Activated effector memory CD4-positive, alpha-beta T cell treated with Interleukin-2 at 50 U/mL for 16 hours (primary cell): ENCODE results near the gene PRKD2.
A peak's percentile ranks its signal among the peaks of the same experiment; 100 is the strongest.
"Not testable (repeated sequence)": the region's sequence is repeated elsewhere in the genome, so short reads cannot be mapped to it uniquely, and the experiment has no call there.

Experiments
- DNase-seq: peaks from one replicate; pipeline ENCODE4 v3.0.0-alpha.2; 2020

Gene PRKD2

DNA sequence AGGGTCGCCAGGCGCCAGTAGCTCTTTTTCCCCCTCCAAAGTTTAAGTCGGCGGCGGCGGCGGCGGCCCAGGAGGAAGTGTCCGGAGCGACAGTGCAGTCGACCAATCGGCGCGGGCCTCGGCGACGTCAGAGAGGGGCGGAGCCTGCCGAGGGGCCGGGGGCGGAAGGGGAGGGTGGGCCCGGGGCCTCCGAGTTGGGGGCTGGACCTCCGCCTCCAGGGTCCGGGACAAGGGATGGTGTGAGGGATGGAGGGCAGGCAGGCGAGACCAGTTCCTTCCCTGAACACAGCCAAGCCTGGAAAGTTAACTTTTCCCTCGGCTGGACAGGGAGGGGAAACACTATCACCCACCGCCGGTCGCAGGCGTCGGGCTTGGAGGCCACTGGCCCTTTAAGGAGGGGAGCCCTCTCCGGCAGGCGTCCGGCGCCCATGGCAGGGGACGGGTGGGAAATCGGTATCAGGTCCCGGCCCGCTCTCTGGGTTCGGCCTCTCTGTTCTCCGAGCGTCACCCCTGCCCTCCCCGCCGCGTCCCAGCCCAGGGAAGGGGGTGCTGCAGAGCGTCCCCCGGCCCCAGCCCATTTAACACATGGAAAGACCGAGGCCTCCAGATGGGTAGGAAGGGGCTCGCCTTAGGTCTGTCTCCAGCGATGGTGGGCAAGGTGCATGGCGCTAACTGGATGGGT is at the start of gene PRKD2:
Gene PRKD2 (minus strand): TSS at position 81 of the 682 bp plus-strand sequence. CDS start 744 bp downstream, outside the sequence.
- peak; percentile 78 for DNase-seq

- no peak for DNase-seq
Measured at GRCh38 chr19:46764817-46765291, 47.9 kb upstream of the PRKD2 start.

DNA sequence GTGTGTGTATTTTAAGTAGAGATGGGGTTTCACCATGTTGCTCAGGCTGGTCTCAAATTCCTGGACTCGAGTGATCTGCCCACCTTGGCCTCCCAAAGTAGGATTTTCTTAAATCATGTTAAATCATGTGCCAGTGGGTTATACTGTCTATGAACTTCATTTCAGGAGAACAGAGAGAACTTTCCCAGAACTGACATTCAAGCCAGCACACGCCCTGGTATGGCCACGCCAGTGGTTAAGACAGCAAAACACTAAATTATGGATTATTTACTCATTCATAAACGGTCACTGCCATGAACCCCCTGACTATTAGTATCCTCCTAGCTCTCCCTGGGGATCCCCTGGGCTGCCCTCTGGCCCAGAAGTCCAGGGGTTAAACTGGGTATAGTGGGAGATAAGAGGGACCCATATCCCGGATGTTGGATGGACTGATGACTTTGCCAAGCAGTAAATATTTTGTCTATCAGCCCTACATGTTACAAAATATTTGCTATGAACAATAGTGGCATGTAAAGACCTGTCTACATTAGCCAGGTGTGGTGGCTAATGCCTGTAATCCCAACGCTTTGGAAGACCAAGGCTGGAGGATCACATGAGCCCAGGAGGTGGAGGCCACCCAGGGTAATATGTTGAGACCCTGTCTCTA is 45.5 kb upstream of the PRKD2 start:
- no peak for DNase-seq

DNA sequence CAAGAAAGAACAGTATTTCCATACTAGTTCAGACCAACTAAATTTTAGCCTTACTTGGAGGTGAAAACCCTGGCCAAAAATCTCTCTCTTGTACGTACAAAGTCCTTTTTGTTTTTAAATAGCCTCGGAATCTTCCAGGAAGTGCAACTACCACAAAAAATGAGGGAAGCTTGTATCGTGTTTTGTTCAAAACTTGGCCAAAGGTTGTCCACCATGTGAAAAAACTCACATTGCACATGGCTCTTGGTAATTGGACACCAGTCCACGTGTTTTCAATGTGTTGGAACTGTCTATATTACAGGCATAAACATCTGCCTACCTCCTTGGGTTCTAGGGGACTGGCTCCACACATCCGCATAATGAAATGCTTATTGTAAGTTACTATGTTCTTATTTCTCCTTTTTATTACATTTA is 44.5 kb upstream of the PRKD2 start:
- no peak for DNase-seq

- DNase-seq, result not testable (repeated sequence)
Measured at GRCh38 chr19:46760897-46761296, 44.0 kb upstream of the PRKD2 start.

DNA sequence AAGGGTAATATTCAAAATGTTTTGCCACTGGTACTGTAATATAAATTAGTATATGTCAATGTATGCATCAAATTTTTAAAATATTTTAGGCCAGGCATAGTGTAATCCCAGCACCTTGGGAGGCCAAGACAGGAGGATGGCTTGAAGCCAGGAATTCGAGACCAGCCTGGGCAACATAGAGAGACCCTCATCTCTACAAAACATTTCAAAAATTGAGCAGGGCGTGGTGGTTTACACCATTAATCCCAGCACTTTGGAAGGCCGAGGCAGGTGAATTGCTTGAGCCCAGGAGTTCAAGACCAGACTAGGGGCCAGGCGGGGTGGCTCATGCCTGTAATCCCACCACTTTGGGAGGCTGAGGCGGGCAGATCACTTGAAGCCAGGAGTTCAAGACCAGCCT is 43.4 kb upstream of the PRKD2 start:
- no peak for DNase-seq

DNA sequence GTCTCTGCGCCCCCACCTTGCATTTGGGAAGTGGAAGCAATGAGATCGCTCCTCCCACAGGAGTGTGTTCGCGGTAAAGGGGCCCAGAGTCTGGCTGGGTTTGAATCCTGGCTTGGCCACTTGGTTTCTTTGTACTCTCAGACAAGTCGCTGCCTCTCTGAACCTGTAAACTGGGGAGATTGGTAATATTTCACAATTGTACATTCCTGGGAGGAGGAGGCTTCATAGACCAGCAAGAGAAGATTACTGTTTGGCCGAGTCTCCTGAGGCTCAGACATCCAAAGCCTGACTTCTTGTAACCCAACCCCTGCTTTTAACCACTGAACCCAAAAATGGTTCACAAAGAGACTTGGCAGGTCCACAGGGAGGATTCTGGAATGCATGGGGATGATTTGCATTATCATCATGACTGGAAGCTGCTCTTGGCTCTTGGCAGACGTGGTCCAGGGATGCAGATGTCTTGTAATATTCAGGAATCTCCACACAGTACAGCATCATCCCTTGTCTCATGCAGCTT is 43.0 kb upstream of the PRKD2 start:
- no peak for DNase-seq

GRCh38 chr19:46759206-46759605 is 42.3 kb upstream of the PRKD2 start:
- DNase-seq, result no peak

DNA sequence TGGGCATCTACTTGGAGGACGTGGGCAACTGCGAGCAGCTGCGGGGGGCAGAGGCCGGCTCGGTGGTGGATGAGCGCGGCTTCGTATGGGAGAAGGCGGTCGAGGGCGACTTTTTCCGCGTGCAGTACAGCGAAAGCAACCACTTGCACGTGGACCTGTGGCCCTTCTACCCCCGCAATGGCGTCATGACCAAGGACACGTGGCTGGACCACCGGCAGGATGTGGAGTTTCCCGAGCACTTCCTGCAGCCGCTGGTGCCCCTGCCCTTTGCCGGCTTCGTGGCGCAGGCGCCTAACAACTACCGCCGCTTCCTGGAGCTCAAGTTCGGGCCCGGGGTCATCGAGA is 39.6 kb upstream of the PRKD2 start:
- DNase-seq, result no peak

DNA sequence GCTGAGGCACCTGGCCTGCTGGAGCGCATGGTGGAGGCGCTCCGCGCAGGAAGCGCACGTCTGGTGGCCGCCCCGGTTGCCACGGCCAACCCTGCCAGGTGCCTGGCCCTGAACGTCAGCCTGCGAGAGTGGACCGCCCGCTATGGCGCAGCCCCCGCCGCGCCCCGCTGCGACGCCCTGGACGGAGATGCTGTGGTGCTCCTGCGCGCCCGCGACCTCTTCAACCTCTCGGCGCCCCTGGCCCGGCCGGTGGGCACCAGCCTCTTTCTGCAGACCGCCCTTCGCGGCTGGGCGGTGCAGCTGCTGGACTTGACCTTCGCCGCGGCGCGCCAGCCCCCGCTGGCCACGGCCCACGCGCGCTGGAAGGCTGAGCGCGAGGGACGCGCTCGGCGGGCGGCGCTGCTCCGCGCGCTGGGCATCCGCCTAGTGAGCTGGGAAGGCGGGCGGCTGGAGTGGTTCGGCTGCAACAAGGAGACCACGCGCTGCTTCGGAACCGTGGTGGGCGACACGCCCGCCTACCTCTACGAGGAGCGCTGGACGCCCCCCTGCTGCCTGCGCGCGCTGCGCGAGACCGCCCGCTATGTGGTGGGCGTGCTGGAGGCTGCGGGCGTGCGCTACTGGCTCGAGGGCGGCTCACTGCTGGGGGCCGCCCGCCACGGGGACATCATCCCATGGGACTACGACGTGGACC is 39.1 kb upstream of the PRKD2 start:
- no peak for DNase-seq

GRCh38 chr19:46755077-46755852 is 38.4 kb upstream of the PRKD2 start:
- DNase-seq, result no peak

GRCh38 chr19:46753420-46754155 is 36.7 kb upstream of the PRKD2 start:
- DNase-seq, result peak; percentile 58

DNA sequence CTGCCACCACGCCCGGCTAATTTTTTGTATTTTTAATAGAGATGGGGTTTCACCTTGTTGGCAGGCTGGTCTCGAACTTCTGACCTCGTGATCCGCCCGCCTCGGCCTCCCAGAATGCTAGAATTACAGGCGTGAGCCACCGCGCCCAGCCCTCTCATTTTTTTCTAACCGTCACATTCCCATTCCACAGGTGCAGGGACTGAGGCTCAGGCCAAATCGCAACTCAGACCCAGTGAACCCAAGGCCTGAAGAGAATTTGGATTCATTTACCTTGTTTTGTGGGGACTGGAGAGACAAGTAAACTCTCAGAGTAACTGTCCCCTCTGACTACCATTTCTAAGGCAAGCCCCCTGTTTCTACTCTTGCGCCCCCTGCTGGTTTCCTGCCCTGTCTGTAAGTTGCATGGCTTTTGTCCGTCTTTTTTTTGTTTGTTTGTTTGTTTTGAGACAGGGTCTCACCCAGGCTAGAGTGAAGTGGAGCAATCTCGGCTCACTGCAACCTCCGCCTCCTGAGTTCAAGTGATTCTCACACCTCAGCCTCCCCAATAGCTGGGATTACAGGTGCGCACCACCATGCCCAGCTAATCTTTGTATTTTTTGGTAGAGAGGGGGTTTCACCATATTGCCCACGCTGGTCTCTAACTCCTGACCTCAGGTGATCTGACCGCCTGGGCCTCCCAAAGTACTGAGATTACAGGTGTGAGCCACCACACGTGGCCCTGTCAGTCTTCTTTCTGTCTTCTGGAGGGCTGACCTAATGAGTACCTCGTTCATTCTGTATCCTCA is 31.6 kb upstream of the PRKD2 start:
- peak; percentile 59 for DNase-seq

- peak; percentile 57 for DNase-seq
Measured at GRCh38 chr19:46746281-46747057, 29.6 kb upstream of the PRKD2 start, which contains the start of gene STRN4. Gene STRN4 (minus strand): TSS chr19:46746450. CDS start chr19:46746430, 20 bp downstream.

- DNase-seq, result peak; percentile 33
Measured at GRCh38 chr19:46745521-46746280, 28.8 kb upstream of the PRKD2 start, which contains the start of gene FKRP. Gene FKRP (plus strand): TSS chr19:46746057. CDS start chr19:46755451, 9,394 bp downstream.

DNA sequence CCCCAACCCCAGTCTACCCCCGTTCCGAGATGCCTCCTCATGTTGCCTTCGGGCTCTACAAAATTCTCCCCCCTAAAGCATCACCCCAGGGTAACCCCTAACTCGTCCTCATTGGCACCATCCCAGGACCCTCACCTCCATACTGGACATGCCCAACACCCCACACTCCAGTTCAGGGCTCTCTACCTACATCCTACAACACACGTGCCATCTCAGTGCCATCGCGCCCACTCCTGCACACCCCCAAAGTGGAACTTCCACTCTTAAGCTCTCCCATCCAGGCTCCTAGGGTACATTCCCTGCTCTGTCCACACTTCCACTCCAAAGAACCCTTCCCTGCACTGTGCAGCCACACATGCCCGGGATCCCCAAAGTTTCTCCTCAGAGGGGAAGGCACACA is 28.1 kb upstream of the PRKD2 start:
- no peak for DNase-seq

DNA sequence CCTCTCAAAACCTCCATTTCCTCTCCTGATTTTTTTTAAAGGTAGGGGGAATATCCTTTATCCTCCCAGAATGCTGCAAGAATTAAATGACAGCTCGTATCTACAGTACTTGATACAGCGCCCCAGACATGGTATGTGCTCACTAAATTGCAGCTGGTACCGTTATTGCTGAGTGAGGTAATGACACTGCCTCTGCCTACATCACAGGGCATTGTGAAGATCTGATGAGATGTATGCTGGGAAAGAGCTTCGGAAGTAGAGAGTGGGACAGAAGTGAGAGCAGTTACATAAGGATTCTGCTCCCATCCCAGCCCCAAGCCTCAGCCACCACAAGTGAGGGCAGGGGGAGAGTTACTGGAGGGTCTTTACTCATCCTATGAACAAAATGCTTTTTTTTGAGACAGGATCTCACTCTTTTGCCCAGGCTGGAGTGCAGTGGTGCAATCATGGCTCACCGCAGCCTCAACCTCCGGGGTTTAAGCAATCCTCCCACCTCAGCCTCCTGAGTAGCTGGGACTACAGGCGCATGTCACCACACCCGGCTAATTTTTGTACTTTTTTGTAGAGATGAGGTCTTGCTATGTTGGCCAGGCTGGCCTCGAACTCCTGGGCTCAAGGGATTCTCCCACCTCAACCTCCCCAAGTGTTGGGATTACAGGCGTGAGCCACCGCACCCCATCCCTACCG is 27.2 kb upstream of the PRKD2 start:
- no peak for DNase-seq

DNA sequence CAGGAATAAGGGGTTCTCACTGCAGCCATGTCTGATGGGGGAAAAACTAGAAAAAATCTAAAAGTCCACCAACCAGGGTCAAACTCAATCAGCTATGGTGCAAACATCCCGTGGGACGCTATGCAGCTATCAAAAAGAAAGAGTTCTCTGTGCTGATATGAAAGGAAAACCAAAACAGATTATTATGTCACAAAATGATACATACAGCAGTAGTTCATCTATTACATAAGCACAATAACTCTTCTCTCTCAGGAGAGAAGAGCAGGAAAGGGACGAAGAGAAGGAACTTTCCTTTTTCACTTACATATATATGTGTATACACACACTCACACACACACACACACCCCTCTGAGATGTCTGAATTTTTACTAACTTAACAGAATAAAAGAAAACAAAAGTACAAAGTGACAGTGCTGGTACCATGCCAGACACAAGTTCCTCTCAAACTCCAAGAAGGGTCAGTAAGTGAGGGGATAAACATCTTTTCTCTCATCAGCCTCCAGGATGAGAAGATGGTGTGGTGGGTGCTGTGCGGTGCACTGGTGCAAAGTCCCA is 26.1 kb upstream of the PRKD2 start:
- DNase-seq, result no peak

DNA sequence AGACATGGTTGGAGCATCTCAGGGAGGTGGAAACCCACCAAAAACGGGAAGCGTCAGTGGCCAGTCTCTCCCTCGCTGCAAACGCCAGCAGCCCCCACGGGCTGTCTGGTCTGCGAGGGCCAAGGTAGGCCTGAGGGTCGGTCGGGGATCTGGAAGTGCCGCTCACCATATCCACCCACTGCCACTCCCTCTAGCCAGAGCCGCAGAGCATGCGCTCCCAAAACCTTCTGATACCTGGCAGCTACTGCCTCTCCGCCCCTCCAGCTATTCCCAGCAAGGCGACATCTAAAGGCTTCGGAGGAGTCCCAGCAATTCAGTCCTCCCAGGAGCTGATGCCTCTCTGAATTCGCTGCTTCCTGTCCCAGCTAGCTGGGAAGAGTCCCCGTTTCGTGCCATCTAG is 24.5 kb upstream of the PRKD2 start:
- no peak for DNase-seq
